Ishikawa (cell line): ENCODE data around the gene CREB3L2.

Source experiments
- CEBPB ChIP-seq: IDR thresholded peaks from 2 replicates; pipeline ENCODE4 v1.6.1; 2012
- EP300 ChIP-seq: IDR thresholded peaks from 2 replicates; pipeline ENCODE4 v1.6.1; 2012; ENCODE audit warnings: borderline replicate concordance
- REST ChIP-seq: IDR thresholded peaks from 2 replicates; pipeline ENCODE4 v1.6.1; 2012; ENCODE audit warnings: low read depth, mild to moderate bottlenecking
- TCF12 ChIP-seq: IDR thresholded peaks from 2 replicates; pipeline ENCODE4 v1.6.1; 2012; ENCODE audit warnings: low read depth

- TF ChIP-seq CEBPB (no peak), REST (no peak), EP300 (no peak), TCF12 (no peak)
Observed at GRCh38 chr7:137850972-137851945, 150.6 kb downstream of the CREB3L2 start.
